ENCODE results near the gene CREM.

Gene CREM

DNA sequence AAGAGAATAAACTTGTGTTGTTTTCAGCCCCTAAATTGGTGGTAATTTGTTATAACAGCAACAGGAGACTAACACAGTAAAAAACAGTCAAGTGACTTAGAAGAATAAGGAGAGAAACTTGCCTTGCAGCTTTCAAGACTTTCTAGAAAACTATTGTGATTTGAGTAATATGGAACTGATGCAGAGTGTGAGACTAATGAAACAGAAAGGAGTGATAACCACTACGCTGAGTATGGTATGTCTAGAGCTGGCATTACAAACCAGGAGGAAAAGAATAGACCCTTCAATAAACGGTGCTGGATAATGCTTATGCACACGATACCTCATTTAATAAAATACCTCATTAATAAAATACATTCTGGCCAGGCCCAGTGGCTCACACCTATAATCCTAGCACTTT lies 99.9 kb downstream of the CREM start:
- TF ChIP-seq FOXM1 (IDR thresholded peaks at IDR 0.05; ENCODE audit: borderline replicate concordance, low read depth), result no peak
- no peak for TF ChIP-seq RAD21 (IDR thresholded peaks at IDR 0.05; ENCODE audit: low read depth)
- TF ChIP-seq, protein P1, sequence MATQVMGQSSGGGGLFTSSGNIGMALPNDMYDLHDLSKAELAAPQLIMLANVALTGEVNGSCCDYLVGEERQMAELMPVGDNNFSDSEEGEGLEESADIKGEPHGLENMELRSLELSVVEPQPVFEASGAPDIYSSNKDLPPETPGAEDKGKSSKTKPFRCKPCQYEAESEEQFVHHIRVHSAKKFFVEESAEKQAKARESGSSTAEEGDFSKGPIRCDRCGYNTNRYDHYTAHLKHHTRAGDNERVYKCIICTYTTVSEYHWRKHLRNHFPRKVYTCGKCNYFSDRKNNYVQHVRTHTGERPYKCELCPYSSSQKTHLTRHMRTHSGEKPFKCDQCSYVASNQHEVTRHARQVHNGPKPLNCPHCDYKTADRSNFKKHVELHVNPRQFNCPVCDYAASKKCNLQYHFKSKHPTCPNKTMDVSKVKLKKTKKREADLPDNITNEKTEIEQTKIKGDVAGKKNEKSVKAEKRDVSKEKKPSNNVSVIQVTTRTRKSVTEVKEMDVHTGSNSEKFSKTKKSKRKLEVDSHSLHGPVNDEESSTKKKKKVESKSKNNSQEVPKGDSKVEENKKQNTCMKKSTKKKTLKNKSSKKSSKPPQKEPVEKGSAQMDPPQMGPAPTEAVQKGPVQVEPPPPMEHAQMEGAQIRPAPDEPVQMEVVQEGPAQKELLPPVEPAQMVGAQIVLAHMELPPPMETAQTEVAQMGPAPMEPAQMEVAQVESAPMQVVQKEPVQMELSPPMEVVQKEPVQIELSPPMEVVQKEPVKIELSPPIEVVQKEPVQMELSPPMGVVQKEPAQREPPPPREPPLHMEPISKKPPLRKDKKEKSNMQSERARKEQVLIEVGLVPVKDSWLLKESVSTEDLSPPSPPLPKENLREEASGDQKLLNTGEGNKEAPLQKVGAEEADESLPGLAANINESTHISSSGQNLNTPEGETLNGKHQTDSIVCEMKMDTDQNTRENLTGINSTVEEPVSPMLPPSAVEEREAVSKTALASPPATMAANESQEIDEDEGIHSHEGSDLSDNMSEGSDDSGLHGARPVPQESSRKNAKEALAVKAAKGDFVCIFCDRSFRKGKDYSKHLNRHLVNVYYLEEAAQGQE (IDR thresholded peaks at IDR 0.05; ENCODE audit: low read depth), result no peak
- no peak for TF ChIP-seq TAF1 (IDR thresholded peaks at IDR 0.05; ENCODE audit: low read depth)
- no peak for TF ChIP-seq NFIC (IDR thresholded peaks at IDR 0.05)
- no peak for TF ChIP-seq CEBPB (IDR thresholded peaks at IDR 0.05)
- no peak for TF ChIP-seq YY1 (IDR thresholded peaks at IDR 0.05; ENCODE audit: low read depth)
- TF ChIP-seq TEAD4 (IDR thresholded peaks at IDR 0.05), result no peak
- no peak for TF ChIP-seq ZBTB7A (IDR thresholded peaks at IDR 0.05; ENCODE audit: low read depth)
- TF ChIP-seq EP300 (IDR thresholded peaks at IDR 0.05; ENCODE audit: borderline replicate concordance), result no peak

DNA sequence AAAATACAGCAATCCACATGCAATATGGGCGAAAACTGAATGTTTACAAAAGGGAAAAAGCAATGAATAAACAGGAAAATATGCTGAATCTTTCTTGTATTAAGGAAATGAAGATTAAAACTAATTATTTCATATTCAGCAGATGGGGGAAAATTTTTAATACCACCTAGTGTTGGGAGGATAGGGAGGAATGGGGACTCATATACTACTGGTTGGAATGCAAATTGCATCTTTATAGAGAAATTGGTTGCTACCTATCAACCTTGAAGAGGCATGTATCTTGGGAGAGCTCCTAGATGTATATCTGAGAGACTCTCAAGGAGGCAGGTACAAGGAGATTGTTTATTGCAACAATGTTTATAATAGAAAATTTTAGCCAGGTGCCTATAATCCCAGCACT lies 101.4 kb downstream of the CREM start:
- TF ChIP-seq TAF1 (IDR thresholded peaks at IDR 0.05; ENCODE audit: low read depth) (no peak), FOXM1 (IDR thresholded peaks at IDR 0.05; ENCODE audit: borderline replicate concordance, low read depth) (no peak), CEBPB (IDR thresholded peaks at IDR 0.05) (no peak), CREB1 (IDR thresholded peaks at IDR 0.05; ENCODE audit: low read depth) (no peak), TEAD4 (IDR thresholded peaks at IDR 0.05) (no peak)

DNA sequence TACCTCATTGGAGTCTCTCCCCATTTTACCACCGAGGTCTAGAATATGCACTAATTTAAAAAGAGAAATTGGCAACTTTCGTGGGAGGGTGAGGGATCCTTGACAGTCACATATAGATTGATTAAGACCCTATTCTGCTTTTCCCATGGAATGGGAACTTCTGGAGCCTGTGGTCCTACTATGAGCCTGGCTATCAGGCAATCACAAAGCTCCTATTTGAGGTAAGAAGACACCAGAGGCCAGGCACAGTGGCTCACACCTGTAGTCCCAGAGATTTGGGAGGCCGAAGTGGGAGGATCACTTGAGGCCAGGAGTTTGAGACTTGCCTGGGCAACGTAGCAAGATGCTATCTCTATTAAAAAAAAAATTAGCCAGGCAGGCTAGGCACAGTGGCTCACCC lies 105.0 kb downstream of the CREM start:
- TF ChIP-seq EGR1 (IDR thresholded peaks at IDR 0.05) (no peak), CREB1 (IDR thresholded peaks at IDR 0.05; ENCODE audit: low read depth) (no peak), EP300 (IDR thresholded peaks at IDR 0.05; ENCODE audit: borderline replicate concordance) (no peak), RAD21 (IDR thresholded peaks at IDR 0.05; ENCODE audit: low read depth) (no peak), TAF1 (IDR thresholded peaks at IDR 0.05; ENCODE audit: low read depth) (no peak), FOXM1 (IDR thresholded peaks at IDR 0.05; ENCODE audit: borderline replicate concordance, low read depth) (no peak), NFIC (IDR thresholded peaks at IDR 0.05) (no peak), TEAD4 (IDR thresholded peaks at IDR 0.05) (no peak), ZBTB7A (IDR thresholded peaks at IDR 0.05; ENCODE audit: low read depth) (no peak), CEBPB (IDR thresholded peaks at IDR 0.05) (no peak), YY1 (IDR thresholded peaks at IDR 0.05; ENCODE audit: low read depth) (no peak), TCF12 (IDR thresholded peaks at IDR 0.05; ENCODE audit: low read depth) (no peak)
- TF ChIP-seq, protein P2, sequence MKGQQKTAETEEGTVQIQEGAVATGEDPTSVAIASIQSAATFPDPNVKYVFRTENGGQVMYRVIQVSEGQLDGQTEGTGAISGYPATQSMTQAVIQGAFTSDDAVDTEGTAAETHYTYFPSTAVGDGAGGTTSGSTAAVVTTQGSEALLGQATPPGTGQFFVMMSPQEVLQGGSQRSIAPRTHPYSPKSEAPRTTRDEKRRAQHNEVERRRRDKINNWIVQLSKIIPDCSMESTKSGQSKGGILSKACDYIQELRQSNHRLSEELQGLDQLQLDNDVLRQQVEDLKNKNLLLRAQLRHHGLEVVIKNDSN (IDR thresholded peaks at IDR 0.05), result no peak
- TF ChIP-seq, protein P1 (IDR thresholded peaks at IDR 0.05; ENCODE audit: low read depth), result no peak
- TF ChIP-seq, protein P3, sequence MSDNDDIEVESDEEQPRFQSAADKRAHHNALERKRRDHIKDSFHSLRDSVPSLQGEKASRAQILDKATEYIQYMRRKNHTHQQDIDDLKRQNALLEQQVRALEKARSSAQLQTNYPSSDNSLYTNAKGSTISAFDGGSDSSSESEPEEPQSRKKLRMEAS (IDR thresholded peaks at IDR 0.05), result no peak

DNA sequence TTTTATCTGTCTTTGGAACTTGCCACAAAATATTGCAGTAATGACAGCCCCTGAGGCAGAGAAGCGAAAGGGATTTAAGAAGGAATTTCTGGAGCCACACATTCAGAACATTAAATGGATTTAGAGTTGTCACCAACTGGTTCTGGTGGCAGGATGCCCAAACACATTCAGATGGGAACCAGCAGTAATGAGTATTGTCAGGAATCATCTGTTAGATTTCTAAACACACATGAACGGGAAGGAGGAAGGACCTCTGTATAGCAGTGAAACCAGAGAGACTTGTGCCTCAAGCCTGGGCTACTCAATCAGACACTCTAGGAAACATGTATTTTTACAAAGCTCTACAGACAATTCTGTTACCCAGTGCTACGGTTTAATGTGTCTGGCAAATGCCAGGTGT lies 105.9 kb downstream of the CREM start:
- no peak for TF ChIP-seq CEBPB (IDR thresholded peaks at IDR 0.05)
- TF ChIP-seq, protein P1 (IDR thresholded peaks at IDR 0.05; ENCODE audit: low read depth), result no peak
- TF ChIP-seq CREB1 (IDR thresholded peaks at IDR 0.05; ENCODE audit: low read depth), result no peak
- TF ChIP-seq, protein P3 (IDR thresholded peaks at IDR 0.05), result no peak
- no peak for TF ChIP-seq NFIC (IDR thresholded peaks at IDR 0.05)
- no peak for TF ChIP-seq EGR1 (IDR thresholded peaks at IDR 0.05)
- no peak for TF ChIP-seq TEAD4 (IDR thresholded peaks at IDR 0.05)
- TF ChIP-seq TAF1 (IDR thresholded peaks at IDR 0.05; ENCODE audit: low read depth), result no peak
- TF ChIP-seq TCF12 (IDR thresholded peaks at IDR 0.05; ENCODE audit: low read depth), result no peak
- TF ChIP-seq ZBTB7A (IDR thresholded peaks at IDR 0.05; ENCODE audit: low read depth), result no peak
- TF ChIP-seq EP300 (IDR thresholded peaks at IDR 0.05; ENCODE audit: borderline replicate concordance), result no peak
- TF ChIP-seq YY1 (IDR thresholded peaks at IDR 0.05; ENCODE audit: low read depth), result no peak
- TF ChIP-seq FOXM1 (IDR thresholded peaks at IDR 0.05; ENCODE audit: borderline replicate concordance, low read depth), result no peak
- no peak for TF ChIP-seq RAD21 (IDR thresholded peaks at IDR 0.05; ENCODE audit: low read depth)
- TF ChIP-seq, protein P2 (IDR thresholded peaks at IDR 0.05), result no peak
